ENCODE measurements around the gene TTBK1.

The TTBK1 gene

DNA sequence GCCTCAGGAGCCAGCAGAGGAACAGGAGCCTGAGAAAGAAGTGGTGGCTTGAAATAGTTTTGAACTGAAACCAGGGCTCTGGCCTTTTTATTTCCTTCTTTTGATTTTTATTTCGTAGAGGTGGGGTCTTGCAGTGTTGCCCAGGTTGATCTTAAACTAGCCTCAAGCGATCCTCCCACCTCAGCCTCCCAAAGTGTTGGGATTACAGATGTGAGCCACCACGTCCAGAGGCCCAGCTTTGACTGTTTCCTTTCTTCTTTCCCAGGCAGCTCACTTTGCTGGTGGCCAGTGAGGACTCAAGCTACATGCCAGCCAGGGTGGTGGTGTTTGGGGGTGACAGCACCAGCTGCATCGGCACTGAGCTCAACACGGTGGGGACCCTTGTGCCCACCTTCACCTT is 40.8 kb upstream of the TTBK1 start:
- TF ChIP-seq, protein P1, sequence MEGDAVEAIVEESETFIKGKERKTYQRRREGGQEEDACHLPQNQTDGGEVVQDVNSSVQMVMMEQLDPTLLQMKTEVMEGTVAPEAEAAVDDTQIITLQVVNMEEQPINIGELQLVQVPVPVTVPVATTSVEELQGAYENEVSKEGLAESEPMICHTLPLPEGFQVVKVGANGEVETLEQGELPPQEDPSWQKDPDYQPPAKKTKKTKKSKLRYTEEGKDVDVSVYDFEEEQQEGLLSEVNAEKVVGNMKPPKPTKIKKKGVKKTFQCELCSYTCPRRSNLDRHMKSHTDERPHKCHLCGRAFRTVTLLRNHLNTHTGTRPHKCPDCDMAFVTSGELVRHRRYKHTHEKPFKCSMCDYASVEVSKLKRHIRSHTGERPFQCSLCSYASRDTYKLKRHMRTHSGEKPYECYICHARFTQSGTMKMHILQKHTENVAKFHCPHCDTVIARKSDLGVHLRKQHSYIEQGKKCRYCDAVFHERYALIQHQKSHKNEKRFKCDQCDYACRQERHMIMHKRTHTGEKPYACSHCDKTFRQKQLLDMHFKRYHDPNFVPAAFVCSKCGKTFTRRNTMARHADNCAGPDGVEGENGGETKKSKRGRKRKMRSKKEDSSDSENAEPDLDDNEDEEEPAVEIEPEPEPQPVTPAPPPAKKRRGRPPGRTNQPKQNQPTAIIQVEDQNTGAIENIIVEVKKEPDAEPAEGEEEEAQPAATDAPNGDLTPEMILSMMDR (IDR thresholded peaks at IDR 0.05; ENCODE audit: low read depth, low read length): no peak

DNA sequence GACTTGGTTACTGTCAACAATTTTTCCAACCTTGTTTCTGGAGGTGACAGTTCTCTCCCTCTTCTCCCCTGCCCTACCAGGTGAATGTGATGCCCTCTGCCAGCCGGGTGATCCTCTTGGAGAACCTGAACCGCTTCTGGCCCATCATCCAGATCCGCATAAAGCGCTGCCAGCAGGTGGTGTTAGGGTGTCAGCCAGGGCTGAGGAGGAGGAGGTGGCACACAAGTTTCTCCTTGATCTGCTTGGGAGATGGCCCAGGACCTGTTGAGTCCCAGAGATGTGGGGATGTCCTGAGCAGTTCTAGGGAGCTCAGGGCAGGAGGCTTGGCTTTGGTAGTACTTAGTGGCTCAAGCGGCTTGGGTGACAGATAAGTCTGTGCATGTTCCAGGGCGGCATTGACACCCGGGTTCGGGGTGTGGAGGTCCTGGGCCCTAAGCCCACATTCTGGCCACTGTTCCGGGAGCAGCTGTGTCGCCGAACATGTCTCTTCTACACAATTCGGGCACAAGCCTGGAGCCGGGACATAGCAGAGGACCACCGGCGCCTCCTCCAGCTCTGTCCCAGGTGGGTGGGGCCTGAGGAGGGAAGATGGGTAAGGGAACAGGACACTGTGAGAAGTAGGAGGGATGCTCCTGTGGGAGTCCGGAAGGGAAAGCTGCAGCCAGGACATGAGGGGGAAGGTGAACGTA is 40.1 kb upstream of the TTBK1 start:
- TF ChIP-seq POLR2A (IDR thresholded peaks at IDR 0.05; ENCODE audit: extremely low read depth, insufficient read length) (no peak), MYC (IDR thresholded peaks at IDR 0.05; ENCODE audit: low read depth, low read length) (no peak)
- TF ChIP-seq, protein P1 (IDR thresholded peaks at IDR 0.05; ENCODE audit: low read depth, low read length): no peak
- TF ChIP-seq, protein P2, sequence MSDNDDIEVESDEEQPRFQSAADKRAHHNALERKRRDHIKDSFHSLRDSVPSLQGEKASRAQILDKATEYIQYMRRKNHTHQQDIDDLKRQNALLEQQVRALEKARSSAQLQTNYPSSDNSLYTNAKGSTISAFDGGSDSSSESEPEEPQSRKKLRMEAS (IDR thresholded peaks at IDR 0.05; ENCODE audit: low read depth, low read length): no peak
- DNase-seq (ENCODE audit: low read depth): no peak
- H3K4me3 ChIP-seq (ENCODE audit: low read depth, low read length): no peak overlapping the region

More for the DNA sequence above, 40.8 kb upstream of the TTBK1 start:
- H3K4me3 ChIP-seq (ENCODE audit: low read depth, low read length): no peak overlapping the region
- no peak for DNase-seq (ENCODE audit: low read depth)

DNA sequence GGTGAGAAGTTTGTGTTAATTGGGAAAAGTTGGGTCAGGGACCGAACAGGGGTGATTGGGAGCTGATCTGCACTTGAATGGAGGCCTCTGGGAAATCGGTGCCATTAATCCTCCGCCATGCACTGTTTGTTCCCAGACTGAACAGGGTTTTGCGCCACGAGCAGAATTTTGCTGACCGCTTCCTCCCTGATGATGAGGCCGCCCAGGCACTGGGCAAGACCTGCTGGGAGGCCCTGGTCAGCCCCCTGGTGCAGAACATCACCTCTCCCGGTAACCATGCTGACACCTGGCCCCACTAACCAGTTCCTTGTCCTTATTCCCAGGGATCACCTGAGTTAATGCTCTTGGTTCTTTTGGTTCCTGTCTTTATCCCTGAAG is 39.6 kb upstream of the TTBK1 start:
- no peak for DNase-seq (ENCODE audit: low read depth)
- H3K4me3 ChIP-seq (ENCODE audit: low read depth, low read length): no peak overlapping the region
- TF ChIP-seq POLR2A (IDR thresholded peaks at IDR 0.05; ENCODE audit: extremely low read depth, insufficient read length): no peak

DNA sequence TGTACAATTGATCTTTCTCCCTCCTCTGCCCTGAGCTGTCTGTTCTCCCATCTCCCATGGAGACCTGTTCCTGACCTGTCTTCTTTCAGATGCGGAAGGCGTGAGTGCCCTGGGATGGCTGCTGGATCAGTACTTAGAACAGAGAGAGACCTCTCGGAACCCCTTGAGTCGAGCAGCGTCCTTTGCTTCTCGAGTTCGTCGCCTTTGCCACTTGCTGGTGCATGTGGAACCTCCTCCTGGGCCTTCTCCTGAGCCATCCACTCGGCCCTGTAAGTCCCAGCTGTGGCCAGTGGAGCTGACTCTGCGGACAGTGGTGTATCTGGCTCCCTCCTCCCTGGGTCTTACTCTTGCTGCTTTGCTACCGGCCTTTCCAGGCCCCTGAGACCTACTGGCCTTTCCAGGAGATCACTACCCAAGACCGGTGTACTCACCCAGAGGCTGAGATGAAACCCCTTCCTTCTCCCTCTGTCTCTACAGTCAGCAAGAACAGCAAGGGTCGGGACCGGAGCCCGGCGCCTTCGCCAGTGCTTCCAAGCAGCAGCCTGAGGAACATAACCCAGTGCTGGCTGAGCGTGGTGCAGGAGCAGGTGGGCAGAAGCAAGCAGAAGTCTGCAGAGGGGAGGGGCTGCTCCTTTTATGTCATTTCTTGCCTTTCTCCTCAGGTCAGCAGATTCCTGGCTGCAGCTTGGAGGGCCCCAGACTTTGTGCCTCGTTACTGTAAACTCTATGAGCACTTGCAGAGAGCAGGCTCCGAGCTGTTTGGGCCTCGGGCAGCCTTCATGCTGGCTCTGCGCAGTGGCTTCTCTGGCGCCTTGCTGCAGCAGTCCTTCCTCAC is 38.8 kb upstream of the TTBK1 start:
- no peak for DNase-seq (ENCODE audit: low read depth)
- no peak overlapping the region for H3K4me3 ChIP-seq (ENCODE audit: low read depth, low read length)
- TF ChIP-seq, protein P1 (IDR thresholded peaks at IDR 0.05; ENCODE audit: low read depth, low read length): no peak
- TF ChIP-seq, protein P2 (IDR thresholded peaks at IDR 0.05; ENCODE audit: low read depth, low read length): no peak
- TF ChIP-seq MYC (IDR thresholded peaks at IDR 0.05; ENCODE audit: low read depth, low read length): no peak
- TF ChIP-seq POLR2A (IDR thresholded peaks at IDR 0.05; ENCODE audit: extremely low read depth, insufficient read length): no peak

DNA sequence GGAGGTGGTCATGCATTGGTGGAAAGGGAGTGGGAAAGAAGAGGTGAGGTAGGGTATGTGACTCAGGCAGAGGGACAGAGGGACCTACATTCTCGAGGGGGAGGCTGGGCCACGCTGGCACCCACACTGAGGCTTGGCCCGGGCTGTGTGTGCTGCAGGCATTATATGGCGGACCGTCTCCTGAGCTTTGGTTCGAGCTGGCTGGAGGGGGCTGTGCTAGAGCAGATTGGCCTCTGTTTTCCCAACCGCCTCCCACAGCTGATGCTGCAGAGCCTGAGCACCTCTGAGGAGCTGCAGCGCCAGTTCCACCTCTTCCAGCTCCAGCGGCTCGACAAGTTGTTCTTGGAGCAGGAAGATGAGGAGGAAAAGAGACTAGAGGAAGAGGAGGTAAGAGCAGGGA is 37.4 kb upstream of the TTBK1 start:
- no peak for DNase-seq (ENCODE audit: low read depth)
- H3K4me3 ChIP-seq (ENCODE audit: low read depth, low read length): no peak overlapping the region
- TF ChIP-seq, protein P1 (IDR thresholded peaks at IDR 0.05; ENCODE audit: low read depth, low read length): no peak
- TF ChIP-seq, protein P2 (IDR thresholded peaks at IDR 0.05; ENCODE audit: low read depth, low read length): no peak
- TF ChIP-seq POLR2A (IDR thresholded peaks at IDR 0.05; ENCODE audit: extremely low read depth, insufficient read length) (no peak), MYC (IDR thresholded peaks at IDR 0.05; ENCODE audit: low read depth, low read length) (no peak)

DNA sequence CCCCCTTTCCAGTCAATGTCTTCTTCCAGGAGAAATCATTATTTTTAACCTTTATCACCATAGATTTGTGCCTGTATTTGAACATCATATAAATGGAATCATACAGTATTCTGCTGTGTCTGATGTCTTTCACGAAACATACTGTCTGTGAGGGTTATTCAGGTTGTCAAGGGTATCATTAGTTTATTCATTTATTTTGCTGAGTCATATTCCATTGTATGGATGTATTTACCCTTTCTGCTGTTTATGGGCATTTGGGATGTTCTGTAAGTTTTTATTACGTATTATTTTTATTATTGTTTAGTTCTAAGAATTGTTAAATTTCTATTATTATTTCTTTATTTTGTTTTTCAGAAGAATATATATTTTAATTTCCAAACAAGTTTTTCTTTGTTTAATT is 36.0 kb upstream of the TTBK1 start:
- TF ChIP-seq, protein P1 (IDR thresholded peaks at IDR 0.05; ENCODE audit: low read depth, low read length): no peak
- TF ChIP-seq, protein P2 (IDR thresholded peaks at IDR 0.05; ENCODE audit: low read depth, low read length): no peak
- TF ChIP-seq POLR2A (IDR thresholded peaks at IDR 0.05; ENCODE audit: extremely low read depth, insufficient read length) (no peak), MYC (IDR thresholded peaks at IDR 0.05; ENCODE audit: low read depth, low read length) (no peak)
- H3K4me3 ChIP-seq (ENCODE audit: low read depth, low read length): no peak overlapping the region
- DNase-seq (ENCODE audit: low read depth): no peak
